HG02763 (cell line): Measurements from ENCODE around the gene SHISA4.
"Not testable (repeated sequence)": the region's sequence is repeated elsewhere in the genome, so short reads cannot be mapped to it uniquely, and the experiment has no call there.

Source experiments
- ATAC-seq: cut with Tn5 transposase; IDR thresholded peaks from one replicate; pipeline ENCODE4 v1.9.1; 2021; ENCODE audit warnings: mild to moderate bottlenecking, moderate library complexity; ENCODE audit not compliant: unreplicated experiment

Gene SHISA4

DNA sequence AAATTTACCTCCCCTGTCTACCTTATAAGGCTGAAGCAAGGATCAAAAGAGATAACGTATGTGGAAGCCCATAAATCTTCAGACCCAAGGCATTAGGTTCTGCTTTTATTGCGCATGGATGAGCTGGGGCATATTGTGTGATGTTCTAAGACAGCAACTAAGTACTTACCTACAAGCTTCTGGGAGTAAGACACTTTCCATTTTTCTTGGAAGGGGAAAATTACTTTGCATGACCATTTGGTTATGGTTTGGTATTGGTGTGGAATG is 36.5 kb downstream of the SHISA4 start:
- no peak for ATAC-seq

DNA sequence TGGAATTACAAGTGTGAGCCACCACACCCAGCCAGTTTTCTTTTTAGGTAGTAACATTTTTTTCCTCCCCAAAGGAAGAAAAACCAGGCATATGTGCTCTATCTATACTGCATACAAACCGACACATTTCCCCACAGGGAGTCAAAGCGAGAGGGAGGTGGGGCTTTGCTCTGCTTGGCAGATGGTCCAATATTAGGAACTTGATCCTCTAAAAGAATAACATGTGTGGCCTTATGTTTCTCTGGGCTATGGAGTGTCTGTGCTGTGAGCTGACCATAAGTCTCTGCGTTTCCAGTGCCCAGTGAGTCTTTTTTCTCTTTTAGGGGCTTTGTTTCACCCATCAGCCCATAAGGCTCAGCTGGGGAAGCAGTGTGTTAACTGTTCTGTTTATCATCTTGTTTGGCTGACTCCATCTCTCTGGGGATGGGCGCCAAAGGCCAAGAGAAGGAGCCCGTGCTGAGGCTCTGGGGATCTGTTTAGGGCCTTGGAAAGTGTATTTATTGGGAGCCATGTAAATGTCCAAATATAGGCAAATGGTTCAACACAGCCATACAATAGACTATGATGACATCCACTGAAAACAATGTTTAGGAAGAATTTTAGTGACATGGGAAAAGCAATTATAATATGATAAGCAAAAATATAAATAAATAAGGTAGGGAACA is 37.4 kb downstream of the SHISA4 start:
- no peak for ATAC-seq

DNA sequence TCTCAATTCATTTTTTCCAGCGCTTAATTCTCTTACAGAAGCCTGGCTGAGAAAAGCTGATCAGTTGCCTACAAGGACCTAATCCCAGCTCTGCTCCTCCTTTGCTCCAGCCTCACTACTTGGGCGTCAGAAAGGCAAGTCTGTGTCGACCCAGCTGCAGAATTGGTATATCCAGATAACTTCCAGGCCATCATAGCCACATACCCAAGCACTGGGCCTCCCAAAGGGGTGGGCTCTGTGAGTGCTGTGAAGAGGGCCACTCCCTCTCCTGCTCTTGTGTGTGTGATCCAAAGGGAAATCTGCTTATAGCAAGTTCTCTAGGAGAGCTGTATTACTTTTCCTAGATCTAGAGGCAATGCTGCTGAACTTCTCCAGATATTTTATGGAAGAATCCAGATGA is 39.6 kb downstream of the SHISA4 start:
- no peak for ATAC-seq

DNA sequence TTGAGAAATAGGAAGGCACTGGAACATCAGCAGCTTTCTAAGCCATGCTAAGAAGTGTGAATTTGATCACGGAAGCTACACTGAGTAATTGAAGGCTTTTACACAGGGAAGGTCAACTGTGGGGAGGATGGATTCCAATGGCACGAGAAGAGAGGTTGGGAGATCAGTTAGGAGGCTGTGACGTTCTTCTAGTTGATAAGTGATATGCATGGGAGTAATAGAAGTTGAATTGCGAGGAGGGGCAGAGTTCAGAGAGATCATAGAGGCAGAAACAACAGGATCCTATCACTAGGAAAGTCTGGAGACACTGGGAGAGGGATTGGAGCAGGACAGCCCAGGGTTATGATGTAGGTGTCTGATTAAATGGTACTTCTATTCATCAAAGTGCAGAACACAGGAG is 41.4 kb downstream of the SHISA4 start:
- no peak for ATAC-seq

DNA sequence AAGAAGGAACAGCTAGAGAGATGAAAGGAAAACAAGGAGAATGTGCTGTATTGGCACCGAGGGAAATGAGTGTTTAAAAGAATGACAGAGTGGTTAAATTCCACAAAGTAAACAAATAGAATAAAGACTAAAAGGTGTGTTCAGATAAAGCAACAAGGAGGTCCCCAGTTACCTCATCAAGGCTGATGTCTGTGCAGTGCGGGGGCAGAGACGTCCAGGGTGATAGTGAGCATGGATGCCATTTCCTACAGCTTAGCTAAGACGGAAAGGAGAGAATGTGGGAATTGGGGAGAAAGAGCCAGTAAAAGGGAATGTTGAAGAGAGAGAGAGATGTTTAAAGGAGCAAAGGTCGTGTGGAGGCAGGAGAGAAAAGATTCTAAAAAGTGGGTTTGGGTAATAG is 42.1 kb downstream of the SHISA4 start:
- no peak for ATAC-seq

DNA sequence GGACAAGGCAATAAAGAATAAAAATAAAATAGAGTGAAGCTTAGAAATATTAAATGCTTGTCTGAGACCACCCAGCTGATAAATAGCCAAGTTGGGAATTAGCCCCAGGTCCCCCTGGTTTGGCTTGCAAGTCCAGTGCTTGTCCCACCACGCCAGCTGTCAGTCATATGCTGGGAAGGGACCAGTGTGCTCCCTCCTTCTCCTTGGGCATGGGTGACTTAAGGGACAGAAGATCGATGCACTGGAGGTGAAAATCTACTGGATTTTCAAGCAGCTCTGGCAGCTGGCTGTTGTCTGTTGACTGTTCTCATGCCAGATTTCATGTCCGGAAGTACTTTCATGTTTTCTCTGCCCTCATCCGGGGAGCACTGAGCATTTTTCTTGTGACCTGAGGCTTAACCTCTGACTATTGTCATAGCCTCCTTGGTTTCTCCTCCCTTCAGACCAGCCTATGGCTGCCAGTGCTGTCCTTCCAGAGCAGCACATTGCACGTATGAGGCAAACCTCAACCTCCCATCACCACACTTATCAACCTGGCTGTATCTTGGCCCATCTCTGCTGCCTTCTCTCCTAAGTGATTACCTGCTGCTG is 45.2 kb downstream of the SHISA4 start:
- no peak for ATAC-seq

DNA sequence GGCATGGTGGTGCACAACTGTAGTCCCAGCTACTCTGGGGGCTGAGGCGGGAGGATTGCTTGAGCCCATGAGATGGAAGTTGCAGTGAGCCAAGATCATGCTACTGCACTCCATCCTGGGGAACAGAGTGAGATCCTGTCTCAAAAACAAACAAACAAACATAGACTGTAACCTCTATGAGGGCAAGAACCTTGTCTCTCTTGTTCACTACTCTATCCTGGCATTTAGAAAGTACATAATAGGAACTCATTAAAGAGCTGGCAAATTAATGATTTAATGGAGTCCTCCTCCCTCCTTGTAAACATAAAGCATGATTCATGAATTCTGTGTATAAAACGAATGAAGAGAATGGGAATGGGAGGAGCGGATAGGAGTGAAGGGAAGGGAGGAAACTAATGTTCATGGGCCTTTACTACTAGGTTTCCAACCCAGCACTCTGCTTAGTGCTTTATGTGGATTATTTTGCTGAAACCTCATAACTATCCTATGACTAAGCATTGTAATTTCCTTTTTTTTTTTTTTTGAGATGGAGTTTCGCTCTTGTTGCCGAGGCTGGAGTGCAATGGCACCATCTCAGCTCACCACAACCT is 49.0 kb downstream of the SHISA4 start:
- no peak for ATAC-seq

DNA sequence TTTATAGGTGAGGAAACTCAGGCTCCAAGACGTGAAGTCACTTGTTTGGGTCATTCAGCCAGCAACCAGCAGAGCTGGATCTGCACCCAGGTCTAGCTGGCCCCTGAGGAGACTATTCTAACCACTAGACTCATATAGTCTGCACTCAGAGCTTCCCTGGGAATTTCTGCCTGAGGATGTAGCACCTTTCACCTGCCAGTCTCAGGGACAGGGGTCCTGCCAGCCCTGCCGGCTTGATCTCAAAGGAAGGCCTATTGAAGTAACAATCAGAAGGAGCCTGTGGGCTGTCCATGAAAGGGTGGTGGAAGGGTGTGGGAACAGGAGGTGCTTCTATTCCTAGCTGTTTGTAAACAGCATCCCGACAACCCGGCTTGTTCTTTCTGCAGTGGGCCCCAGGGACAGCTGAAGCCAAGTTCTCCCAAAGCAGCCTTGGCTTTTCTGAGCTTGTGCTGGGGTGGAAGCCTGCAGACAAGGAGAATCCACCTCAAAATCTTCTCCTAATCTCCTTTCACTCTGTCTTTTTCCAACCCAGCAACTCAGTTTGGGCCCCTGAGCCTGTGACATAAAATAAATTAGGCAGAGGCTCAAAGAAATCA is 49.8 kb downstream of the SHISA4 start:
- no peak for ATAC-seq

DNA sequence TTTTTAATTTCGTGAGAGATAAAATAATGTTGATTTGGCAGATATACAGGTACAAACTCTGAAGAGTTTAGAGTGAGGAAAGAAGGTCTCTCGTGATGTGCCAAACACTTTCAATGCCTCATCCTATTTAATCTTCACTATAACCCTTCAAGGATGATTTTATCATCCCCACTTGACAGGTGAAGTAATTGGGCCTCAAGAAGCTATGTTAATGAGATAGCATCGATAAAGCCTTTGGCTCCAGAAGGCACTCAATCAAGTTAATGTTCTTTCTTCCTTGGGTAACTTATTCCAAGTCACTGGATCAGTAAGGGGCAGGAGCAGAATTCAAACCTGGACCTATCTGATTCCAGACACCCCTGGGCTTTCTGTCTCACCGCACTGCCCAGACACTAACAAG is 50.5 kb downstream of the SHISA4 start:
- no peak for ATAC-seq

DNA sequence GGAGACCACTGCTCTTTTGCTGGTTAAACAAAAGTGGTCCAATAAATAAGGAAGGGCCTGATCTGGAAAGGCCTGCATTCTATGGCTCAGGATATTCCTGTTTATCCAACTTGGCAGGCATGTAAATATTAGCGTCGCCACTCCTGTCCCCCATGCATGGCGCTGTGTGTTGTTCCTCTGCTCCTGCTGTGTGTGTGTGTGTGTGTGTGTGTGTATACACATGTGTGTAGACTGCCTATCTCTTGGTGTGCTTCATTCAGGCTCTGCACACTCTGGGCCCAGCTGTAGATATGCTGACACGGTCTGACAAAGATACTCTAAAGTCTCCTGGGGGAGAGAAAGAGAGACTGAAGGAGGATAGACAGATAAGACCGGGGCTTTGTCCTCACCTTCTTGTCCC is 50.9 kb downstream of the SHISA4 start:
- ATAC-seq: no peak

DNA sequence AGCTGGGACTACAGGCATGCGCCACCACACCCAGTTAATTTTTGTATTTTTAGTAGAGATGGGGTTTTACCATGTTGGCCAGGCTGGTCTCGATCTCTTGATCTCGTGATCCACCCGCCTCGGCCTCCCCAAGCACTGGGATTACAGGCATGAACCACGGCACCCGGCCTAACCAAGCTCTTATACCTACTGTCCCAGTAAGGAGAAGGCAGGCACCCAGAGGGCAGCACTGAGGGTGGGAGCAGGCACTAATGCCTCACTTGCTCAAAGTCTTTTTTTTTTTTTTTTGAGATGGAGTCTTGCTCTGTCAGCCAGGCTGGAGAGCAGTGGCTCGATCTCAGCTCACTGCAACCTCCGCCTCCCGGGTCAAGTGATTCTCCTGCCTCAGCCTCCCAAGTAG is 51.6 kb downstream of the SHISA4 start:
- ATAC-seq: not testable (repeated sequence)

DNA sequence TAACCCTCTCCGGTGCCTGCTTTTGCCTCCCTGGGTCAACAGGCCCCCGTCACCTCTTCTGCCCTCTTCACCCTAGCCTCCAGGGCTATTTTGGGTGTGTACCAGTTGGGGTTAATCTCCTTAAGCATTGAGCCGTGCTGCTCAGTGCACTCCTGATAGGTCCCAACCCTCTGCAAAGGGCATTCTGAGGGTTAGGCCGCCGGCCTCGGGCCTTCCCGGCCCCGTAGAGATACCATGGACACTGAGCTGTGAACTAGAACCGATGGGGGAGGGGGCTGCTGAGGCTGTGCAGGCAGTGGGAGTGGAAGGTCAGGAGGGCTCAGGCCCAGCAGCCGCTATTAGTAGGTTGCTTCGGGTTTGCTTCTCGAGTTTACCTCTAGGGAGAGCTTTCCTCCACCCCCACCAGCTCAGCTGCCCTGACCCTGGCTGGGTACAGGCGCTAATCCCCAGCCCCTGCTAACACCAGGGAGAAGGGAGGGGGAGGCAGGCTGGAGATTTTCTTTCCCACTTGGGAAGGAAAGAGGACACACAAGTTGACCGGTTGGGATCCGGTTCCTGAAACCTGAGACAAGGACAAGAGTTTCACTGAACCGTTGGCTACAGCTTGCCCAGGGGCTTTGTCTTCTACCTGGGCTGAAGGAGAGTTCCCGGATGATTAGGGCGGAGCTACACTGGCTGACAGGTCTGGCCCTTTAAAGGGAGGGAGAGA is 52.9 kb downstream of the SHISA4 start:
- ATAC-seq: no peak

DNA sequence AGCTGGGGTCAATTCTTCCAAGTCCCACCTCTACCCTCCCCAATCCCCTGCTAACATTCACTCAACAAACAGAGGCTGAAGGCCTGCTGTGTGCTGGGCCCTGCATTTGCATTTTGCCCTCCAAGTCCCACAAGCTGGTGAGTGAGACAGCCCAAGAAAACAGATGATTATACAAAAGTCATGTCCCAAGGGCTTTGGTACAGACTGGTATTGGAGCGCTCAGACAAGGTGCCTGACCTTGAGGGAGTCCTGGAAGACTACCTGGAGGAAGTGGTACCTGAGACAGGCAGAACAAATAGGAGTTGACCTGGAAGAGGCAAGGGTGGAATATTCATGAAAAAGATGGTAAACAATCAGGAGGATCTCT is 53.4 kb downstream of the SHISA4 start:
- ATAC-seq: no peak
